Osteoblast (primary cell): ENCODE results near the gene LCN6. TPM values are rescaled to one million over a fixed set of nuclear protein-coding genes. Genes with fewer than 3 reads are reported as not detected.

Experiments used
- DNase-seq: peaks from one replicate; pipeline ENCODE4 v3.0.0; 2011; ENCODE audit warnings: low spot score, mixed read lengths; ENCODE audit not compliant: insufficient read length; ENCODE audit errors: missing footprints
- H2AFZ ChIP-seq: 2 replicates; pipeline ENCODE4 v1.6.0; 2011; ENCODE audit warnings: mild to moderate bottlenecking, low read length
- H3K27ac ChIP-seq: 2 replicates; pipeline ENCODE4 v1.5.1; 2011; ENCODE audit warnings: mild to moderate bottlenecking, low read depth, low read length, moderate library complexity
- H3K27me3 ChIP-seq: 2 replicates; pipeline ENCODE4 v1.6.0; 2012; ENCODE audit warnings: mild to moderate bottlenecking, control low read depth, inconsistent platforms, low read length, moderate library complexity; ENCODE audit not compliant: insufficient read depth
- H3K36me3 ChIP-seq: 2 replicates; pipeline ENCODE4 v1.5.1; 2011; ENCODE audit warnings: mild to moderate bottlenecking, low read length, control low read depth, moderate library complexity; ENCODE audit not compliant: insufficient read depth
- H3K4me1 ChIP-seq: 2 replicates; pipeline ENCODE4 v1.5.1; 2011; ENCODE audit warnings: mild to moderate bottlenecking, low read length, control low read depth, moderate library complexity; ENCODE audit not compliant: insufficient read depth
- H3K4me2 ChIP-seq: 2 replicates; pipeline ENCODE4 v1.6.0; 2011; ENCODE audit warnings: mild to moderate bottlenecking, low read length; ENCODE audit not compliant: insufficient read depth
- H3K4me3 ChIP-seq: fragments of 200-600 bp; sonication (generic); 3 replicates; pipeline ENCODE4 v1.5.1; 2012; ENCODE audit warnings: mild to moderate bottlenecking, low read length, inconsistent platforms; ENCODE audit not compliant: insufficient read depth
- H3K79me2 ChIP-seq: 2 replicates; pipeline ENCODE4 v1.6.0; 2012; ENCODE audit warnings: mild to moderate bottlenecking, low read length, control low read depth, inconsistent platforms; ENCODE audit not compliant: insufficient read depth
- H3K9me3 ChIP-seq: 2 replicates; pipeline ENCODE4 v1.5.1; 2011; ENCODE audit warnings: low read depth, low read length, control low read depth
- H4K20me1 ChIP-seq: 2 replicates; pipeline ENCODE4 v1.6.0; 2012; ENCODE audit warnings: mild to moderate bottlenecking, low read length, control low read depth; ENCODE audit not compliant: insufficient read depth
- total RNA-seq: library from RNA; depleted of rRNA; stranded (reverse); fragments of >200 nt; gene quantifications from 2 replicates; pipeline ENCODE4 v1.2.3, GENCODE V29; 2012
- TF ChIP-seq, protein P1 (sequence below): IDR thresholded peaks from 2 replicates; pipeline ENCODE4 v1.5.1; 2011; ENCODE audit warnings: mild to moderate bottlenecking, low read depth, low read length, moderate library complexity; ENCODE audit errors: extremely low read depth

LCN6 gene
- total RNA-seq, 1 donor, result not detected

DNA sequence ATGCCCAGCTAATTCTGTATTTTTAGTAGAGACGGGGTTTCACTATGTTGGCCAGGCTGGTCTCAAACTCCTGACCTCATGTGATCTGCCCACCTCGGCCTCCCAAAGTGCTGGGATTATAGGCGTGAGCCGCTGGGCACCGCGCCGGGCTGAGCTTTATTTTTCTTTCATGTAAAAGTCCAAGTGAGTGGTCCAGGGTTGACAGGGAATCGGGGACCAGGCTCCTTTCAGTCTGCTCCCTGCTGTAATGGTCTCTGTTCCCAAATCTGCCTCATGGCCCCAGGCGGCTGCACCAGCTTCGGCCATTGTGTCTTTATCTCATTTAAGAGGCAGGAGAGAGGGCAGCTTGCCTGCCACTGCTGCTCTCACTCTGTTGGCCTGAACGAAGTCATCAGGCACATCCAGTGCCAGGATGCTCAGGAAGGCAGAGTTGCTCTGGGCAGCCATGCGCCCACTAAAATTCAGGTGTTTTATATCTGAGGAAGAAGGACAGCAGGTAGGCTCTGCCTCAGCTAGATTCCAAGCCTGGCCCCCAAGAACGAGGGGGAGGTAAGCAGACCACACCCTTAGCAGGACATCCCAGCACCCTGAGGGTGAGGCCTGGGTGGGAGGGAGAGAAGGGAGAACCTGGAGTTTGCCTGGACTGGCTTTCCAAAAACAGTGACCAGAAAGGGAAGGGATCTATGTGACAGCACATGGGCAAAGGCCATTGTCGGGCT is 46.1 kb upstream of the LCN6 start:
- H2AFZ ChIP-seq, result no peak overlapping the region
- H3K27ac ChIP-seq, result no peak overlapping the region
- H3K79me2 ChIP-seq, result peaks cover 11% of the 10 kb centered on the region
- TF ChIP-seq, protein P1, sequence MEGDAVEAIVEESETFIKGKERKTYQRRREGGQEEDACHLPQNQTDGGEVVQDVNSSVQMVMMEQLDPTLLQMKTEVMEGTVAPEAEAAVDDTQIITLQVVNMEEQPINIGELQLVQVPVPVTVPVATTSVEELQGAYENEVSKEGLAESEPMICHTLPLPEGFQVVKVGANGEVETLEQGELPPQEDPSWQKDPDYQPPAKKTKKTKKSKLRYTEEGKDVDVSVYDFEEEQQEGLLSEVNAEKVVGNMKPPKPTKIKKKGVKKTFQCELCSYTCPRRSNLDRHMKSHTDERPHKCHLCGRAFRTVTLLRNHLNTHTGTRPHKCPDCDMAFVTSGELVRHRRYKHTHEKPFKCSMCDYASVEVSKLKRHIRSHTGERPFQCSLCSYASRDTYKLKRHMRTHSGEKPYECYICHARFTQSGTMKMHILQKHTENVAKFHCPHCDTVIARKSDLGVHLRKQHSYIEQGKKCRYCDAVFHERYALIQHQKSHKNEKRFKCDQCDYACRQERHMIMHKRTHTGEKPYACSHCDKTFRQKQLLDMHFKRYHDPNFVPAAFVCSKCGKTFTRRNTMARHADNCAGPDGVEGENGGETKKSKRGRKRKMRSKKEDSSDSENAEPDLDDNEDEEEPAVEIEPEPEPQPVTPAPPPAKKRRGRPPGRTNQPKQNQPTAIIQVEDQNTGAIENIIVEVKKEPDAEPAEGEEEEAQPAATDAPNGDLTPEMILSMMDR, result no peak
- H3K9me3 ChIP-seq, result no peaks in the 10 kb centered on the region
- no peak overlapping the region for H3K4me2 ChIP-seq
- H3K36me3 ChIP-seq, result peaks cover 6% of the 10 kb centered on the region
- peaks cover 15% of the 10 kb centered on the region for H3K4me1 ChIP-seq
- DNase-seq, result peak; percentile 59
- peaks cover 18% of the 10 kb centered on the region for H4K20me1 ChIP-seq
- H3K27me3 ChIP-seq, result peaks cover 32% of the 10 kb centered on the region
- H3K4me3 ChIP-seq, result no peak overlapping the region

GRCh38 chr9:136793086-136793946 is 45.0 kb upstream of the LCN6 start:
- H3K27me3 ChIP-seq, result peaks cover 21% of the 10 kb centered on the region
- H3K4me3 ChIP-seq, result no peak overlapping the region
- peaks cover 15% of the 10 kb centered on the region for H3K4me1 ChIP-seq
- peak; percentile 42 for DNase-seq
- no peak overlapping the region for H2AFZ ChIP-seq
- TF ChIP-seq, protein P1, result no peak
- H3K79me2 ChIP-seq, result peaks cover 11% of the 10 kb centered on the region
- peaks cover 18% of the 10 kb centered on the region for H4K20me1 ChIP-seq
- H3K4me2 ChIP-seq, result no peak overlapping the region
- peaks cover 6% of the 10 kb centered on the region for H3K36me3 ChIP-seq
- no peak overlapping the region for H3K27ac ChIP-seq
- H3K9me3 ChIP-seq, result no peaks in the 10 kb centered on the region

DNA sequence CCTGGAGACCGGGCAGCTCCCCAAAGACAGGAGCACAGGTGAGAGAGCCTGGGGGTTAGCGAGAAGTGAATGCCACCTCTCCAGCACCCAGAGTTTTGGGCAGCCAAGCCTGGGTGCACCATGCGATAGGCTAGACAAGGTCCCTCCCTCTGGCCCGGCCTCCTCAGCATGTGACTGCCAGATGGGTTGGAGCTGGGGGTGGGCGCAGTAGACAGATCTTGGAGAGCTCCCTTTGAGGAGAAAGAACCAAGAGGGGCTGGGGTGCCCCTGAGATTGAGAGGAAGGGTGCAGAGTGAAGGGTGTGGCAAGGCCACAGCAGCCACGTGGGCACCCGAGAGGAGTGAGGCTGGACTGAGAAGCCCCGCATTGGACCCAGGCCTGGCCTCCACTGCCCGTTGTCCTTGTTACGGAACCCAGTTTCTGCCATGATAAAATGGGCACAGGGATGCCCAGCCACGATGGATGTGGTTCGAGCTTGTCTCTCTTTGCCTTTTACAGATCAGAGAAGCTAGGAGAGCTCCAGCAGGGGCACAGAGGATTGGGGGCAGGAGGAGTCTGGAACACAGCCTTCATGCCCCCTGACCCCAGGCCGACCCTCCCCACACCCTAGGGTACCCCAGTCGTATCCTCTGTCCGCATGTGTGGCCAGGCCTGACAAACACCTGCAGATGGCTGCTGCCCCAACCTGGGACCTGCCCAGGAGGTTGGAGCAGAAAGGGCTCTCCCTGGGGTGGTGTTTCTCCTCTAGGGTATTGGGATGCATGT is 44.2 kb upstream of the LCN6 start:
- Histone ChIP-seq H2AFZ (no peak overlapping the region), H3K27me3 (peaks cover 18% of the 10 kb centered on the region), H4K20me1 (peaks cover 18% of the 10 kb centered on the region), H3K27ac (no peak overlapping the region), H3K4me2 (peak overlapping the region; percentile 99), H3K36me3 (peaks cover 6% of the 10 kb centered on the region), H3K79me2 (peaks cover 11% of the 10 kb centered on the region), H3K9me3 (no peaks in the 10 kb centered on the region), H3K4me3 (peak overlapping the region; percentile 97), H3K4me1 (peaks cover 15% of the 10 kb centered on the region)
- DNase-seq, result peak; percentile 73
- TF ChIP-seq, protein P1, result no peak
